HG02885 (cell line): Measurements from ENCODE around the gene GALK1.

Experiments used
- ATAC-seq: cut with Tn5 transposase; IDR thresholded peaks from one replicate; pipeline ENCODE4 v1.9.1; 2021; ENCODE audit warnings: mild to moderate bottlenecking; ENCODE audit not compliant: unreplicated experiment, poor library complexity

The GALK1 gene

GRCh38 chr17:75751676-75752404 is 13.2 kb downstream of the GALK1 start:
- no peak for ATAC-seq

DNA sequence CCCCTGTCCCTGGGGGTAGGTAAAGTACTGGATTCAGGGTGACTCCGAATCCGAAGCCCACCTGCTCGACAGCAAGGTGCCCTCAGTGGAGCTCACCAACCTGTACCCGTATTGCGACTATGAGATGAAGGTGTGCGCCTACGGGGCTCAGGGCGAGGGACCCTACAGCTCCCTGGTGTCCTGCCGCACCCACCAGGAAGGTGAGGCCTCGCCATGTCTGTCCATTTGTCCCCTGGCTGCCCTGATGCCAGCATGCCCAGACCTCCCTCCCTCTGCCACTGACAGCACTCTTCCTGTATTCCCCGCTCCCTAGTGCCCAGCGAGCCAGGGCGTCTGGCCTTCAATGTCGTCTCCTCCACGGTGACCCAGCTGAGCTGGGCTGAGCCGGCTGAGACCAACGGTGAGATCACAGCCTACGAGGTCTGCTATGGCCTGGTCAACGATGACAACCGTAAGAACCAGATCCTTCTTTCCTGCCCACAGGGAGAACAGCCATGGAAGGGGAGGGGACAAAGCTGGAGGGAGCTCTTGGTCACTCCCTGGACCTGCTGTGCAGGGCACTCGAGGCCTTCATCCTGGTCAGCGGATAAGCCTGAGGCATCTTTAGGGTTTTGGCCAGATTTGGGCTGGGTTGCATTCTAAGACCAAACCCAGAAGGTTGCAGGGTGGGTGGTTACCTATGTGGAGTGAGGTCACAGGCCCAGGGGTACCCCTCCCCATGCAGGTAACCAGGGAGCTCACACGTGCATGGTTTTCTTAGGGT is 14.2 kb downstream of the GALK1 start:
- no peak for ATAC-seq

GRCh38 chr17:75749545-75750389 is 15.2 kb downstream of the GALK1 start:
- peak; percentile 46 for ATAC-seq

GRCh38 chr17:75748706-75749105 is 16.3 kb downstream of the GALK1 start:
- no peak for ATAC-seq

DNA sequence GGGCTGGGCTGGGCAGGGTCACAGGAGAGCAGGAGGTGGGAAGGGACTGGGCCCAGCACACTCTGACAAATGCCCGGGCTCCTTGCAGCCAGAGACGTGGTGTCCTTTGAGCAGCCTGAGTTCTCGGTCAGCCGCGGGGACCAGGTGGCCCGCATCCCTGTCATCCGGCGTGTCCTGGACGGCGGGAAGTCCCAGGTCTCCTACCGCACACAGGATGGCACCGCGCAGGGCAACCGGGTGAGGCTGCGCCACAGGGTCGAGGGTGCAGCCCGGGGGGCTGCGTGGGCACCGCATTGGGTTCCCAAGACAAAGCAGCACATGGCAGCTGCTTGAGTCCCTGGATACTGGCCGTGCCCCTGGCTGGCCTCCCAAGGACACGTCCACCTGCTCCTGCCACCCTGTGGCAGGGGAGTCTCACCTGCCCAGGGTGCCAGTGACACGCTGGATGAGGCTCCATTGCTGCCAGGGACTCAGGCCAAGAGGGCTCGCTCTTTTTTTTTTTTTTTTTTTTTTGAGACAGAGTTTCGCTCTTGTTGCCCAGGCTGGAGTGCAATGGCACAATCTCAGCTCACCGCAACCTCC is 21.3 kb downstream of the GALK1 start:
- no peak for ATAC-seq

- ATAC-seq, result no peak
Measured at GRCh38 chr17:75742337-75742736, 22.7 kb downstream of the GALK1 start.

DNA sequence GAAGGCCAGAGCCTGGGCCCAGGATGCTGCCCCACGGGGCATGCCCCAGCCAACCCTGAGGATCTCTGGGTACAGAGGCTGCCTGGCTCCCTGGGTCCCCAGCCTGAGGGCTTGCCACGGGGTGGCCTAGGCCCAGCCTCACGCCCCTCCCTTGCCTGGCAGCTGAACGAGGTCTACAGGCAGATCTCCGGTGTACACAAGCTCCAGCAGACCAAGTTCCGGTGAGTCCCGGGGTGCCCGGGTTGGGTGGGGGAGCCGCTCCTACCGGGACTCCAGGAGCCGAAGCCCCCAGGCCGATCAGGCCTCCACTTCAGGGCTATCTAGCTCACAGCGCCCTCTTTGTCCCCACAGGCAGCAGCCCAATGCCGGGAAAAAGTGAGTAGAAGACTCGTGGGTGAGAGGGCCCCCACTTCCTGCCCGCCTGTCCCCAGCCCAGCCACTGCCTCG is 24.3 kb downstream of the GALK1 start:
- ATAC-seq, result no peak

GRCh38 chr17:75740215-75740614 is 24.8 kb downstream of the GALK1 start:
- ATAC-seq, result no peak

DNA sequence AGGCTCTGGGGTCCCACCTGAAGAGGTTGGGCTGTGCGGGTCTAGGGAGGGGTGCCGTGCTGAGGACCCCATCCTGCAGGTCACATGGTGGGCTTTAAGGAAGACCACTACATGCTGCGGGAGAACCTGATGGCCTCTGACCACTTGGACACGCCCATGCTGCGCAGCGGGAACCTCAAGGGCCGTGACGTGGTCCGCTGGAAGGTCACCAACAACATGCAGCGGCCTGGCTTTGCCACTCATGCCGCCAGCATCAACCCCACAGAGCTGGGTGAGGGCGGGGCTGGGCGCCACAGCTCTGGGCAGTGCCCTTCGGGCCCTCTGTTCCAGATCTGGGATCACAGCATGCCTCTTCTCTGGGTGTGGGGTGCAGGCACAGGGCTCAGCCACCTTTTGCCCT is 25.2 kb downstream of the GALK1 start:
- no peak for ATAC-seq

- no peak for ATAC-seq
Measured at GRCh38 chr17:75739174-75739573, 25.8 kb downstream of the GALK1 start.

GRCh38 chr17:75738218-75738802 is 26.7 kb downstream of the GALK1 start:
- no peak for ATAC-seq

GRCh38 chr17:75737133-75737962 is 27.6 kb downstream of the GALK1 start:
- ATAC-seq, result no peak

GRCh38 chr17:75736173-75736835 is 28.7 kb downstream of the GALK1 start:
- ATAC-seq, result no peak

GRCh38 chr17:75734674-75735294 is 30.2 kb downstream of the GALK1 start:
- no peak for ATAC-seq

GRCh38 chr17:75733471-75733870 is 31.5 kb downstream of the GALK1 start:
- no peak for ATAC-seq

GRCh38 chr17:75731716-75732498 is 33.1 kb downstream of the GALK1 start:
- ATAC-seq, result no peak

- no peak for ATAC-seq
Measured at GRCh38 chr17:75731086-75731715, 33.8 kb downstream of the GALK1 start.
